ENCODE measurements around the gene MYO1E.

- TF ChIP-seq CTCF (IDR thresholded peaks at IDR 0.05) = no peak
- no peak for TF ChIP-seq POLR2A (IDR thresholded peaks at IDR 0.05)
Observed at GRCh38 chr15:59116141-59116540, 256.5 kb downstream of the MYO1E start.
